Stimulated activated CD8-positive, alpha-beta memory T cell treated with anti-CD3 and anti-CD28 coated beads, Interleukin-12 subunit alpha, Interleukin-12 subunit beta, amount 100 ng/mL, for 1 hour (primary cell): ENCODE results near the gene GALM.

Experiments used
- DNase-seq: peaks from one replicate; pipeline ENCODE4 v3.0.0-alpha.2; 2020; ENCODE audit warnings: low read depth

Gene GALM

GRCh38 chr2:38771632-38772031 lies 105.7 kb downstream of the GALM start:
- DNase-seq = no peak

- DNase-seq = no peak
These were observed 109.4 kb downstream of the GALM start for GRCh38 chr2:38775097-38775920.

DNA sequence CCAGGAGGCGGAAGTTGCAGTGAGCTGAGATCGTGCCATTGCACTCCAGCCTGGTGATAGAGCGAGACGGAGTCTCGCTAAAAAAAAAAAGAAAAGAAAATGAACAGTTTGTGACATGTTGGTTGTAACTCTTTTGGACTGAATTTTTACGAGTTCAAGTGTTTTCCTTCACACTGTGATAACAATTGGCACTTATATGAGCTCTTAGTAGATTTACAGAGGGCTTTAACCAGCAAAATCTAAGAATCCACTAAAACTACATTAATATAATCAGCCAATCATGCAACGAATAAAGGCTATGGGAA lies 110.0 kb downstream of the GALM start:
- no peak for DNase-seq

DNA sequence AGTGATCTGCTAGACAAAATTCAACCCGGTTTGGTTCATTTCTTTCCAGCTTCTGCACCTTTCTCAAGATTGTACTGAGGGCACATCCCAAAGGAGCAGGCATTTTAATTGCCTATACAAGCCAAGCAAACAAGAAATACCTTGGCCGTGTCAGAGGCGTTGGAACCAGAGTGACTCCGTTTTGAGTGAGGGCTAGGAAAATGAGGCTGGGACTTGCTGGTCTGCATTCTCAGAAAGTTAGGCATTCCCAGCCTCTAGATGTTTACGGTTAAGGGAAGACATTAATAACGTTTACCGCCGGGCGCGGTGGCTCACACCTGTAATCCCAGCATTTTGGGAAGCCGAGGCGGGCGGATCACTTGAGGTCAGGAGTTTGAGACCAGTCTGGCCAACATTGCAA lies 110.6 kb downstream of the GALM start:
- no peak for DNase-seq

DNA sequence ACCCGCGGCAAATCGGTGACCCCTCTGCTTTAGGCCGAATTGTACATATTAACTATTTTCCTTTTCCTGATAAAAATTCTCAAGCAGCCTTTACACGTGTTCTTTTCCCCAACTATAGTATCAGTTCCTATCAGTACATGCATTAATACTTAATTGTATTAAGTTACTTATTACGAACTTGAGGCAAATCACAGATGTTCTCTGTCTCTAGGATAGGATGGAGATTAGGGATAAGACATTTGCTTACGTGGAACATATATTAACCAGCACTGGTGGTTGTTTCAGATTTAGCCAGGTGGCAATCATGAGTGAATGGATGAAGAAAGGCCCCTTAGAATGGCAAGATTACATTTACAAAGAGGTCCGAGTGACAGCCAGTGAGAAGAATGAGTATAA lies 112.8 kb downstream of the GALM start:
- no peak for DNase-seq

DNA sequence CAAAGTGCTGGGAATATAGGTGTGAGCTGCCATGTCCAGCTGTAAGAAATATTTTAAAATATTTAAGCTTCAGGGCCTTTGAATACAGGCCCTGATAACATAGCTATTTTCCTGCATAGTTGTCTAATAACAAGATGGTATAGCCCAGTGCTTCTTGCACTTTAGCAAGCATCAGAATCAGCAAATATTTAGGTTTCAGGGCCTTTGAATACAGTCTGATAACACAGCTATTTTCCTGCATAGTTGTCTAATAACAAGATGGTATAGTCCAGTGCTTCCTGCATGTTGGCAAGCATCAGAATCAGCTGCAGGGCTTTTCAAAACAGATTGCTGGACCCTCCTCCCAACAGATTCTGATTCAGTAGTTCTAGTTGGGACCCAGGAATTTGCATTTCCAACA lies 117.7 kb downstream of the GALM start:
- no peak for DNase-seq
